Activated CD4-positive, alpha-beta T cell treated with anti-CD3 and anti-CD28 coated beads, Interleukin-2, Interleukin-4, amounts not matched to agents 100 ng/mL and 50 ng/mL, durations not matched to agents 16 hours and 8 hours (primary cell): ENCODE results near the gene CARTPT.

ENCODE experiments used
- DNase-seq: peaks from one replicate; pipeline ENCODE4 v3.0.0-alpha.2; 2020; ENCODE audit warnings: low spot score

CARTPT gene

GRCh38 chr5:71719063-71719964 lies at the start of gene CARTPT:
Gene CARTPT, plus strand, starts transcription at chr5:71719275. Its CDS starts 19 bp downstream, at chr5:71719294.
- no peak for DNase-seq

GRCh38 chr5:71677977-71678376 lies 41.1 kb upstream of the CARTPT start:
- DNase-seq, result no peak

GRCh38 chr5:71679714-71680113 lies 39.4 kb upstream of the CARTPT start:
- DNase-seq, result no peak

- DNase-seq, result no peak
These were observed 38.6 kb upstream of the CARTPT start for GRCh38 chr5:71680510-71680909.

- DNase-seq, result no peak
These were observed 37.8 kb upstream of the CARTPT start for GRCh38 chr5:71681296-71681695.

- DNase-seq, result no peak
These were observed 34.8 kb upstream of the CARTPT start for GRCh38 chr5:71684309-71684708.

GRCh38 chr5:71693828-71694427 lies 25.1 kb upstream of the CARTPT start:
- no peak for DNase-seq

GRCh38 chr5:71695071-71695470 lies 24.0 kb upstream of the CARTPT start:
- DNase-seq, result no peak

- no peak for DNase-seq
These were observed 23.5 kb upstream of the CARTPT start for GRCh38 chr5:71695595-71695994.

- no peak for DNase-seq
These were observed 21.1 kb upstream of the CARTPT start for GRCh38 chr5:71697967-71698366.

- DNase-seq, result no peak
These were observed 19.8 kb upstream of the CARTPT start for GRCh38 chr5:71699233-71699632.

GRCh38 chr5:71699751-71700150 lies 19.3 kb upstream of the CARTPT start:
- DNase-seq, result no peak

- DNase-seq, result no peak
These were observed 18.3 kb upstream of the CARTPT start for GRCh38 chr5:71700803-71701202.

GRCh38 chr5:71701407-71701806 lies 17.7 kb upstream of the CARTPT start:
- peak; percentile 44 for DNase-seq

GRCh38 chr5:71703941-71704340 lies 15.1 kb upstream of the CARTPT start:
- no peak for DNase-seq

GRCh38 chr5:71705421-71705820 lies 13.7 kb upstream of the CARTPT start:
- no peak for DNase-seq

GRCh38 chr5:71706906-71707305 lies 12.2 kb upstream of the CARTPT start:
- no peak for DNase-seq

GRCh38 chr5:71711610-71712009 lies 7.5 kb upstream of the CARTPT start:
- DNase-seq, result no peak

GRCh38 chr5:71714911-71715310 lies 4.2 kb upstream of the CARTPT start:
- DNase-seq, result no peak

GRCh38 chr5:71727978-71728377 lies 8.9 kb downstream of the CARTPT start:
- DNase-seq, result no peak

- no peak for DNase-seq
These were observed 11.9 kb downstream of the CARTPT start for GRCh38 chr5:71731015-71731414.

- DNase-seq, result no peak
These were observed 12.9 kb downstream of the CARTPT start for GRCh38 chr5:71732011-71732410.

- no peak for DNase-seq
These were observed 15.1 kb downstream of the CARTPT start for GRCh38 chr5:71734141-71734540.
